HepG2 (cell line): ENCODE measurements around the gene MAFB. TPM values are rescaled to one million over a fixed set of nuclear protein-coding genes. Genes with fewer than 3 reads are reported as not detected.
A peak's percentile ranks its signal among the peaks of the same experiment; 100 is the strongest.

ENCODE experiments used
- ASH2L ChIP-seq: fragments of 300-600, 200-600 bp; sonication (generic); IDR thresholded peaks from 2 replicates; pipeline ENCODE4 v1.7.0; 2017; ENCODE audit warnings: low read depth, mild to moderate bottlenecking, moderate library complexity, mixed read lengths, low read length; ENCODE audit not compliant: insufficient read length
- ELF1 ChIP-seq: sonication (generic); formaldehyde crosslinking; IDR thresholded peaks from 2 replicates; pipeline ENCODE4 v1.4.0; 2020; ENCODE audit warnings: missing genetic modification reagents
- ELF3 ChIP-seq: IDR thresholded peaks from 2 replicates; pipeline ENCODE4 v1.6.1; 2016; ENCODE audit warnings: missing genetic modification reagents, missing compliant biosample characterization
- FOXO4 ChIP-seq: sonication (generic); formaldehyde crosslinking; conservative IDR thresholded peaks from 2 replicates; pipeline ENCODE4 v1.8.1; 2023; ENCODE audit warnings: missing genetic modification reagents
- LBX2 ChIP-seq: sonication (generic); formaldehyde crosslinking; IDR thresholded peaks from 2 replicates; pipeline ENCODE4 v1.5.0; 2020; ENCODE audit warnings: missing genetic modification reagents, mild to moderate bottlenecking, borderline replicate concordance
- MAX ChIP-seq: IDR thresholded peaks from 2 replicates; pipeline ENCODE4 v1.6.1; 2012; ENCODE audit warnings: inconsistent platforms
- NPAS2 ChIP-seq: sonication (generic); formaldehyde crosslinking; IDR thresholded peaks from 2 replicates; pipeline ENCODE4 v1.8.0; 2022; ENCODE audit warnings: mild to moderate bottlenecking, missing genetic modification reagents, borderline replicate concordance
- PATZ1 ChIP-seq: sonication (generic); formaldehyde crosslinking; IDR thresholded peaks from 2 replicates; pipeline ENCODE4 v1.4.0; 2020; ENCODE audit warnings: missing genetic modification reagents
- POLR2G ChIP-seq: fragments of 200-400 bp; formaldehyde crosslinking; IDR thresholded peaks from 2 replicates; pipeline ENCODE4 v1.6.1; 2018; ENCODE audit warnings: mild to moderate bottlenecking, low read depth, low read length, moderate library complexity
- SMAD9 ChIP-seq: sonication (generic); formaldehyde crosslinking; IDR thresholded peaks from 2 replicates; pipeline ENCODE4 v1.5.1; 2020; ENCODE audit warnings: mild to moderate bottlenecking, missing genetic modification reagents
- SP2 ChIP-seq: sonication (generic); formaldehyde crosslinking; IDR thresholded peaks from 2 replicates; pipeline ENCODE4 v1.5.1; 2020; ENCODE audit warnings: mild to moderate bottlenecking, missing genetic modification reagents
- TAF1 ChIP-seq: sonication (generic); formaldehyde crosslinking; IDR thresholded peaks from 2 replicates; pipeline ENCODE4 v1.4.0; 2020; ENCODE audit warnings: missing genetic modification reagents
- ZBTB8A ChIP-seq: sonication (generic); formaldehyde crosslinking; IDR thresholded peaks from 2 replicates; pipeline ENCODE4 v1.4.0; 2020; ENCODE audit warnings: mild to moderate bottlenecking, low read depth, missing genetic modification reagents, borderline replicate concordance
- ZNF136 ChIP-seq: sonication (generic); formaldehyde crosslinking; IDR thresholded peaks from 2 replicates; pipeline ENCODE4 v1.8.1; 2022; ENCODE audit warnings: low read depth, mild to moderate bottlenecking, moderate library complexity, missing genetic modification reagents
- ZNF292 ChIP-seq: sonication (generic); formaldehyde crosslinking; IDR thresholded peaks from 2 replicates; pipeline ENCODE4 v1.8.1; 2022; ENCODE audit warnings: mild to moderate bottlenecking, low read depth, missing genetic modification reagents, borderline replicate concordance
- ZNF580 ChIP-seq: IDR thresholded peaks from 2 replicates; pipeline ENCODE4 v1.6.1; 2016; ENCODE audit warnings: low read depth, borderline replicate concordance
- ZNF644 ChIP-seq: IDR thresholded peaks from 2 replicates; pipeline ENCODE4 v1.6.1; 2016; ENCODE audit warnings: low read depth
- ZNF724P ChIP-seq: sonication (generic); formaldehyde crosslinking; IDR thresholded peaks from 2 replicates; pipeline ENCODE4 v1.8.0; 2022; ENCODE audit warnings: missing genetic modification reagents, borderline replicate concordance
- ZNF781 ChIP-seq: sonication (generic); formaldehyde crosslinking; IDR thresholded peaks from 2 replicates; pipeline ENCODE4 v1.5.1; 2020; ENCODE audit warnings: borderline replicate concordance, mild to moderate bottlenecking, missing genetic modification reagents; ENCODE audit errors: not compliant biosample characterization
- ZSCAN30 ChIP-seq: sonication (generic); formaldehyde crosslinking; IDR thresholded peaks from 2 replicates; pipeline ENCODE4 v1.5.0; 2020; ENCODE audit warnings: mild to moderate bottlenecking, missing genetic modification reagents
- polyA plus RNA-seq, 8 experiments: library from polyadenylated mRNA; depleted of rRNA in 3 of 8; stranded (reverse) in 7 of 8; unstranded in 1 of 8; fragments of >200 nt; fragmentation: Illumina TruSeq in 4 of 8; extraction: Trizol in 4 of 8; gene quantifications; 2 replicates each; pipeline versions ENCODE4 v1.2.1 to v1.2.3, GENCODE V29; 2011 to 2016; ENCODE audit warnings: low read depth in 4 of 8, missing spikeins in 1 of 8, mixed read lengths in 1 of 8; ENCODE audit not compliant: insufficient read depth in 1 of 8
- total RNA-seq, 5 experiments: library from RNA; depleted of rRNA; stranded (reverse); fragments of >200 nt; fragmentation: Illumina TruSeq; extraction: Trizol; gene quantifications; 2 replicates each; pipeline ENCODE4 v1.2.3, GENCODE V29; 2016; ENCODE audit warnings: low read depth in 1 of 5
- TF ChIP-seq, protein P1 (sequence below): sonication (generic); formaldehyde crosslinking; conservative IDR thresholded peaks from 2 replicates; pipeline ENCODE4 v1.5.0; 2020; ENCODE audit warnings: missing genetic modification reagents
- TF ChIP-seq, protein P2 (sequence below): conservative IDR thresholded peaks from 2 replicates; pipeline ENCODE4 v1.6.1; 2018; ENCODE audit warnings: missing genetic modification reagents

MAFB gene
- total and polyA plus RNA-seq, 2 of the 13 experiments (the other 11 are each of a cell fraction or from before 2014, with no cell fraction given): 0.08 to 0.11 TPM

DNA sequence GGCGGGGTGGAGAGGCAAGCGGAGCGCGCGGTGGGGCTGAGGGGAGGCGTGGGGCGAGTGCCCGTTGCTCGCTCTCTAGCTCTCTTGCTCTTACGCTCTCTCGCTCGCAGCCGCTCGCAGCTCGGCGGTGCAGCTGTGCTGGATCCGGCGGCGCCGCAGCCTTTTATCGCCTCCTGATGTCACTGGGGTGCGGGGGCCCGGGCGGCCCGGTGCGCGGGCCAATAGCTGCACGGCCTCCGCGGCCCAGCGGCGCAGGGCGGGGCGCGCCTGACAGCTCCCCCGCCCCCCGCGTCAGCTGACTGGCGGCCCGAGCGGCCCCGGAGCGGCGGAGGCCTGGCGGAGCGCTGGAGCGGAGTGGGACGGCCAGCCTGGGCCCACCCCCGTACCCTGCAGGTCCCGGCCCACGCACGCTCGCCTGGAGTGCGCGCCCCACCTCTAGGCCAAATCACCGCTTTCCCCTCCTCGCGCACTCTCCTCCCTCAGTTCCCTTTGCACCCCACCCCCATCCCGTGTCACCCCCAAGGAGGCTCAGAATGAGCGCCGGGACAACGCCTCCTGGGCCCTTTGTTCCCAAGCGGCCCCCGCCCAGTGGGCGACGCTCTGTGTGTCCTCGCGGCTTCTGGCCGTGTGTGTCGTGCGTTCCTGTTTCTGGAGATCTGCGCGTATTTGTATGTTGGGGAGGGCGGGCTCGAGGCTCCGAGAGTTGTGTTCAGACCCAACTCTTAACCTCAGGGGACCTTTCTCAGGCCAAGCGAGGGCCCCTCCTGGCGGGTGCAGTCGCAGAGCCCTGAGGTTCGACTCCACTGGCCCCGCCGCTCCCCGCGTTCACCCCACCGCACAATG, at the start of gene MAFB (continued):
- TF ChIP-seq, protein P1, sequence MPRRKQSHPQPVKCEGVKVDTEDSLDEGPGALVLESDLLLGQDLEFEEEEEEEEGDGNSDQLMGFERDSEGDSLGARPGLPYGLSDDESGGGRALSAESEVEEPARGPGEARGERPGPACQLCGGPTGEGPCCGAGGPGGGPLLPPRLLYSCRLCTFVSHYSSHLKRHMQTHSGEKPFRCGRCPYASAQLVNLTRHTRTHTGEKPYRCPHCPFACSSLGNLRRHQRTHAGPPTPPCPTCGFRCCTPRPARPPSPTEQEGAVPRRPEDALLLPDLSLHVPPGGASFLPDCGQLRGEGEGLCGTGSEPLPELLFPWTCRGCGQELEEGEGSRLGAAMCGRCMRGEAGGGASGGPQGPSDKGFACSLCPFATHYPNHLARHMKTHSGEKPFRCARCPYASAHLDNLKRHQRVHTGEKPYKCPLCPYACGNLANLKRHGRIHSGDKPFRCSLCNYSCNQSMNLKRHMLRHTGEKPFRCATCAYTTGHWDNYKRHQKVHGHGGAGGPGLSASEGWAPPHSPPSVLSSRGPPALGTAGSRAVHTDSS (CRISPR knock-in tag): no peak
- TF ChIP-seq, protein P2, sequence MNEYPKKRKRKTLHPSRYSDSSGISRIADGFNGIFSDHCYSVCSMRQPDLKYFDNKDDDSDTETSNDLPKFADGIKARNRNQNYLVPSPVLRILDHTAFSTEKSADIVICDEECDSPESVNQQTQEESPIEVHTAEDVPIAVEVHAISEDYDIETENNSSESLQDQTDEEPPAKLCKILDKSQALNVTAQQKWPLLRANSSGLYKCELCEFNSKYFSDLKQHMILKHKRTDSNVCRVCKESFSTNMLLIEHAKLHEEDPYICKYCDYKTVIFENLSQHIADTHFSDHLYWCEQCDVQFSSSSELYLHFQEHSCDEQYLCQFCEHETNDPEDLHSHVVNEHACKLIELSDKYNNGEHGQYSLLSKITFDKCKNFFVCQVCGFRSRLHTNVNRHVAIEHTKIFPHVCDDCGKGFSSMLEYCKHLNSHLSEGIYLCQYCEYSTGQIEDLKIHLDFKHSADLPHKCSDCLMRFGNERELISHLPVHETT (CRISPR knock-in tag): no peak
- TF ChIP-seq ZNF644 (CRISPR knock-in tag) (no peak), ZNF292 (CRISPR knock-in tag) (peak; percentile 44; the same call in 1 of the 2 replicates), ZBTB8A (CRISPR knock-in tag) (no peak), SMAD9 (CRISPR knock-in tag) (no peak), ZNF781 (CRISPR knock-in tag) (peak; percentile 23), ELF1 (CRISPR knock-in tag) (no peak), ZNF580 (CRISPR knock-in tag) (no peak), ZNF724P (CRISPR knock-in tag) (no peak), ELF3 (no peak; the same call in 1 of the 2 replicates), ZSCAN30 (CRISPR knock-in tag) (no peak), SP2 (CRISPR knock-in tag) (0 out of 2 replicates have a peak, but pooled peaks have one; percentile 1), ASH2L (peak; percentile 30), ZNF136 (CRISPR knock-in tag) (no peak), MAX (peak; percentile 25; the same call in 1 of the 2 replicates), TAF1 (CRISPR knock-in tag) (peak; percentile 80), POLR2G (peak; percentile 91), NPAS2 (CRISPR knock-in tag) (no peak), LBX2 (CRISPR knock-in tag) (no peak), FOXO4 (CRISPR knock-in tag) (no peak), PATZ1 (peak; percentile 82)
